Measurements from ENCODE around the gene CBLIF.
"Not testable (repeated sequence)": the region's sequence is repeated elsewhere in the genome, so short reads cannot be mapped to it uniquely, and the experiment has no call there.

CBLIF gene

DNA sequence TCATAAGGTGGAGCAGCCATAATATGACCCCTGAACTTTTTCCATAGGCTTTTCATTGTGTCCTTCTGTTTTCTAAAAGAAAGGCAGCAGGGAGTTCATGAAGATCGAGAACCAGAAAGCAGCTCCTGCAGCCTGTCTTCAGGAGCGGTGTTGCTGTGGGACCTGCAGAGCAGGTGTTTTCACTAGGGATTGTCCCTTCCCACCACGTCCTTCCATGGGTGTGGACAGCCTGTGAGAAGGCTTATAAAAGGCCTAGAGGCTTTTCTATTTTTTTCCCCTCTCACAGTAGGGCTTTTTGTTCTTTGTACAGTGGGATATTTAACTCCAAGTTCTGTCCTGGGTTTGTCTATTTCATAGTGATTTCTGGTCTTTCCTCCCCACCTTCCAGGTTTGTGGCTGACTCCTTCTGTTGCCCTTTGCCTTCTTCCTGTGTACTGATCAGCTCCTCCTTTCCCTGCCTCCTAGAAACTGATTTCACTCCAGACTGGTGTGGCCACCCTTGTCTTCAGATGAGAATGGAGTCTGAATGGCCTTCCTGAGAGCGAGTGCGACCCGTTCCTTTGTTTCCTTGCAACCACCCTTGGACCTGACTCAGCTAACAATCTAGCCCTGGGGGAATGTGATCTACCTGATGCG, 44.8 kb downstream of the CBLIF start:
- H3K9me3 ChIP-seq (ENCODE audit: control insufficient read depth, insufficient read depth, low read depth, low read length) = no peaks in the 10 kb centered on the region
- H3K4me1 ChIP-seq (ENCODE audit: control insufficient read depth, insufficient read depth, low read length) = no peaks in the 10 kb centered on the region
- H3K27ac ChIP-seq (ENCODE audit: low read depth, low read length) = no peak overlapping the region
- peaks cover 74% of the 10 kb centered on the region for H3K36me3 ChIP-seq (ENCODE audit: control insufficient read depth, insufficient read depth, low read length)
- no peak overlapping the region for H3K9ac ChIP-seq (ENCODE audit: low read length)
- no peak overlapping the region for H3K4me3 ChIP-seq (ENCODE audit: low read depth, low read length)
- no peaks in the 10 kb centered on the region for H3K27me3 ChIP-seq (ENCODE audit: control insufficient read depth, insufficient read depth, low read length)

GRCh38 chr11:59794417-59794816, 50.9 kb downstream of the CBLIF start:
- Histone ChIP-seq H3K4me3 (ENCODE audit: low read depth, low read length) (no peak overlapping the region), H3K27me3 (ENCODE audit: control insufficient read depth, insufficient read depth, low read length) (no peaks in the 10 kb centered on the region), H3K27ac (ENCODE audit: low read depth, low read length) (no peak overlapping the region), H3K36me3 (ENCODE audit: control insufficient read depth, insufficient read depth, low read length) (peaks cover 90% of the 10 kb centered on the region), H3K9ac (ENCODE audit: low read length) (no peak overlapping the region), H3K4me1 (ENCODE audit: control insufficient read depth, insufficient read depth, low read length) (no peaks in the 10 kb centered on the region), H3K9me3 (ENCODE audit: control insufficient read depth, insufficient read depth, low read depth, low read length) (no peaks in the 10 kb centered on the region)

DNA sequence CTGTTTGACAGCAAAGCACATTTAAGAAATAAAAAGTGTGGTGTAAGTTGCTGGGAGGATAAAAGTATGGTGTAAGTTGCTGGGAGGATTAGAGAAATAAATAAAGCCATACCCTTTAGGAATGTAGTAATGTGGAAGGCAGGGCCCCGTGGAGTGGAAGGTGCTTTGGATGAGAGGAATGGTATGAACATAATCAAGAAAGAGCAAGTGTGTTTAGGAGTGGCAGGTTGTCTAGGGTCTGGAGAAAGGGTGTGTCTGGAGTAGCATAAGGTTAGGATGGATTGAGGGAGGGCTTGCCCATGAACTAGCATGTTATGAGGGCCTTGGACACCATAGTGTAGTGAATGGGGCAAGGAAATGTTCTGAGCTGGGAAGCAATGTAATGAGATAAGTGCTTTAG, 52.8 kb downstream of the CBLIF start:
- Histone ChIP-seq H3K36me3 (ENCODE audit: control insufficient read depth, insufficient read depth, low read length) (peaks cover 96% of the 10 kb centered on the region), H3K27ac (ENCODE audit: low read depth, low read length) (no peak overlapping the region), H3K4me1 (ENCODE audit: control insufficient read depth, insufficient read depth, low read length) (no peaks in the 10 kb centered on the region; the same call in 1 of the 2 replicates), H3K27me3 (ENCODE audit: control insufficient read depth, insufficient read depth, low read length) (no peaks in the 10 kb centered on the region), H3K4me3 (ENCODE audit: low read depth, low read length) (no peak overlapping the region), H3K9ac (ENCODE audit: low read length) (no peak overlapping the region), H3K9me3 (ENCODE audit: control insufficient read depth, insufficient read depth, low read depth, low read length) (no peaks in the 10 kb centered on the region)

DNA sequence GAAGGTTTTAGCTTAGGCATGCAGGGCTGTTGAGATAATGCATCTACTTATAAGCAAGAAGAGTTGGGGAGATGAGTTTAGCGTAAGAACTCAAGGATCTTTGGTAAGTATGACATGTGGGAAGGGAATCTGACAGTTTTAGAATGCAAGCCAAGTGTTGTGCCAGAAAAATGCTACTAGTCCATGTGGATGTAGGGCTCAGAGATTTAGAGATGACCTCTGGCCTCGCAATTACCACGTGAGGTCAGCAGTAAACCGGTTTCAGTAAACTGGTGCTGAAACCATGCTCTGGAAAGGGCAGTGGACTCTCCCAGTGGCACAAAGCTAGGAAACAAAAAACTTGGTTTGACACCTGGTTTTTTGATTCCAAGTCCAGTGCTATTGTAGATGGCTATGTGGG, 53.7 kb downstream of the CBLIF start:
- no peak overlapping the region for H3K4me3 ChIP-seq (ENCODE audit: low read depth, low read length)
- no peak overlapping the region for H3K9ac ChIP-seq (ENCODE audit: low read length)
- peaks cover 95% of the 10 kb centered on the region for H3K36me3 ChIP-seq (ENCODE audit: control insufficient read depth, insufficient read depth, low read length)
- H3K27ac ChIP-seq (ENCODE audit: low read depth, low read length) = no peak overlapping the region
- no peaks in the 10 kb centered on the region for H3K9me3 ChIP-seq (ENCODE audit: control insufficient read depth, insufficient read depth, low read depth, low read length)
- H3K4me1 ChIP-seq (ENCODE audit: control insufficient read depth, insufficient read depth, low read length) = no peaks in the 10 kb centered on the region; the same call in 1 of the 2 replicates
- no peaks in the 10 kb centered on the region for H3K27me3 ChIP-seq (ENCODE audit: control insufficient read depth, insufficient read depth, low read length)

- H3K4me1 ChIP-seq (ENCODE audit: control insufficient read depth, insufficient read depth, low read length) = no peaks in the 10 kb centered on the region; the same call in 1 of the 2 replicates
- no peak overlapping the region for H3K4me3 ChIP-seq (ENCODE audit: low read depth, low read length)
Observed at GRCh38 chr11:59787816-59788215, 57.5 kb downstream of the CBLIF start.

DNA sequence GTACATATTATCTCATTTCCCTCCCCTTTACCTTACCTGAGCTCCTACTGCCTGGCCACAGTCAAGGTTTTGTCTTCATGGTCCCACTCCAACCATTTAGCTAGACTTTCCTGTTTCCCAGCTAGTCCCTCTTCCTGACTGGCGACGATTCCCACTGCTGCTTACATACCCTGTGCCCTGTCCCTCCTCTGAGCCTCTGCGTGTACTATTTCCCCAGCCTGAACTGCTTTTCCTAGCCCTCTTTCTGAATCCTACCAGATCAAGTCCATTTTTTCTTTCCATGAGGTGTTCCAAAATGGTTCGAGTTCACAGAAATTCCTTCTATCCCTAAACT, 58.1 kb downstream of the CBLIF start:
- no peak overlapping the region for H3K9ac ChIP-seq (ENCODE audit: low read length)
- H3K9me3 ChIP-seq (ENCODE audit: control insufficient read depth, insufficient read depth, low read depth, low read length) = peaks cover 4% of the 10 kb centered on the region; the same call in 1 of the 2 replicates
- peaks cover 76% of the 10 kb centered on the region for H3K36me3 ChIP-seq (ENCODE audit: control insufficient read depth, insufficient read depth, low read length)
- no peaks in the 10 kb centered on the region; the same call in 1 of the 2 replicates for H3K4me1 ChIP-seq (ENCODE audit: control insufficient read depth, insufficient read depth, low read length)
- H3K4me3 ChIP-seq (ENCODE audit: low read depth, low read length) = no peak overlapping the region
- no peaks in the 10 kb centered on the region for H3K27me3 ChIP-seq (ENCODE audit: control insufficient read depth, insufficient read depth, low read length)
- H3K27ac ChIP-seq (ENCODE audit: low read depth, low read length) = no peak overlapping the region

More at GRCh38 chr11:59787816-59788215, 57.5 kb downstream of the CBLIF start:
- no peaks in the 10 kb centered on the region for H3K27me3 ChIP-seq (ENCODE audit: control insufficient read depth, insufficient read depth, low read length)
- H3K36me3 ChIP-seq (ENCODE audit: control insufficient read depth, insufficient read depth, low read length) = peaks cover 77% of the 10 kb centered on the region
- H3K9ac ChIP-seq (ENCODE audit: low read length) = no peak overlapping the region
- H3K9me3 ChIP-seq (ENCODE audit: control insufficient read depth, insufficient read depth, low read depth, low read length) = peaks cover 4% of the 10 kb centered on the region; the same call in 1 of the 2 replicates
- H3K27ac ChIP-seq (ENCODE audit: low read depth, low read length) = no peak overlapping the region

GRCh38 chr11:59785818-59786217, 59.5 kb downstream of the CBLIF start:
- Histone ChIP-seq H3K4me3 (ENCODE audit: low read depth, low read length) (no peak overlapping the region), H3K9me3 (ENCODE audit: control insufficient read depth, insufficient read depth, low read depth, low read length) (peaks cover 4% of the 10 kb centered on the region; the same call in 1 of the 2 replicates), H3K4me1 (ENCODE audit: control insufficient read depth, insufficient read depth, low read length) (no peaks in the 10 kb centered on the region; the same call in 1 of the 2 replicates), H3K27ac (ENCODE audit: low read depth, low read length) (no peak overlapping the region), H3K27me3 (ENCODE audit: control insufficient read depth, insufficient read depth, low read length) (no peaks in the 10 kb centered on the region), H3K9ac (ENCODE audit: low read length) (no peak overlapping the region), H3K36me3 (ENCODE audit: control insufficient read depth, insufficient read depth, low read length) (peaks cover 67% of the 10 kb centered on the region)

DNA sequence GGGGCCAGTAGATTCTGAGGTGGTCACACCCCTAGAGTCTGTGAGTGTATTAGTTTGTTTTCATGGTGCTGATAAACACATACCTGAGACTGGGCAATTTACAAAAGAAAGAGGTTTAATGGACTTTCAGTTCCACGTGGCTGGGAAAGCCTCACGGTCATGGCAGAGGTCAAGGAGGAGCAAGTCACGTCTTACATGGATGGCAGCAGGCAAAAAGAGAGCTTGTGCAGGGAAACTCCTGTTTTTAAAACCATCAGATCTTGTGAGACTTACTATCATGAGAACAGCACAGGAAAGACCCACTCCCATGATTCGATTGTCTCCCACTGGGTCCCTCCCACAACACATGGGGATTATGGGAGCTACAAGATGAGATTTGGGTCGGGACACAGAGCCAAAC, 60.9 kb downstream of the CBLIF start:
- not testable (repeated sequence) for H3K27me3 ChIP-seq (ENCODE audit: control insufficient read depth, insufficient read depth, low read length); H3K9me3 ChIP-seq (ENCODE audit: control insufficient read depth, insufficient read depth, low read depth, low read length); H3K4me1 ChIP-seq (ENCODE audit: control insufficient read depth, insufficient read depth, low read length); H3K4me3 ChIP-seq (ENCODE audit: low read depth, low read length); H3K9ac ChIP-seq (ENCODE audit: low read length); H3K27ac ChIP-seq (ENCODE audit: low read depth, low read length)
- H3K36me3 ChIP-seq (ENCODE audit: control insufficient read depth, insufficient read depth, low read length) = peaks cover 67% of the 10 kb centered on the region

DNA sequence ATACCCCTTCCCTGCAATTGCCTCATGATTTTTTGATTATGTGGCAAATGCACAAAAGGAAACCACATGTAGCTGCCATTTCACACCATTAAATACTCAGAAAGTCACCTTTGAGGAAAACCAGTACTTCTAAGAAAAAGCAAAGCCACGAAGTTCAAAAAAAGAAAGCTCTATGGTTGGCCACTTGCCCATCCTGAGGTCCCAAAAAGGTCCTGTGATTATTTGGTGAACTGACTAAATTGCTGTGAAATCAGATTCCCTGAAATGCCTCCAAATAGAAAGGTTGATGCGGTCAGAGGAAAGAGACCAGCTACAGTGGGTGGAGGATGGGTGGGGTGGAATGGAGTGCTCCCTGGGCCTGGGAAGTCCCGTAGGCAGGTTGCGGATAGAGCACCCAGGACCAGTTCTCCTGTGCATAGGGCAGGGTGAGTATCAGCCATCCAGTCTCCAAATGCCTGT, 61.6 kb downstream of the CBLIF start:
- Histone ChIP-seq H3K9ac (ENCODE audit: low read length) (no peak overlapping the region), H3K4me3 (ENCODE audit: low read depth, low read length) (no peak overlapping the region), H3K27ac (ENCODE audit: low read depth, low read length) (no peak overlapping the region), H3K27me3 (ENCODE audit: control insufficient read depth, insufficient read depth, low read length) (no peaks in the 10 kb centered on the region), H3K4me1 (ENCODE audit: control insufficient read depth, insufficient read depth, low read length) (no peaks in the 10 kb centered on the region; the same call in 1 of the 2 replicates), H3K36me3 (ENCODE audit: control insufficient read depth, insufficient read depth, low read length) (peaks cover 64% of the 10 kb centered on the region), H3K9me3 (ENCODE audit: control insufficient read depth, insufficient read depth, low read depth, low read length) (peaks cover 4% of the 10 kb centered on the region; the same call in 1 of the 2 replicates)

DNA sequence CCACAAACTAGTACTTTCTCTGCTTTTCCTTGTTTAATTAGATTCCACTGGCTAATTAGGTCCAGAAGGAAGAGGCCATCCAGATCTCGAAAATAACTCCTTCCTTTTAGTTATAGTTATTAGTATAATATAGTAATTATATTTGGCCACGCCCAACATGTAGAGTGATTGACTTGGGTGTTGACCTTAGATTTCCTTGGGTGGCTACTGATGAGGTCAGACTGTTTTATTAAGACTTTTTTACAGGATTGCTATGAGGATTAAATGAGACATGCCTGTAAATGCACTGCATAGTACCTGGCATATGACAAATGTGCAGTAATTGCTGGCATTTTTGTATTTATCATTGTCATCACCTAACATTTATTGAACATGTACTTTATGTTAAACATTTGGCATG, 63.2 kb downstream of the CBLIF start:
- H3K36me3 ChIP-seq (ENCODE audit: control insufficient read depth, insufficient read depth, low read length) = peaks cover 61% of the 10 kb centered on the region
- H3K4me1 ChIP-seq (ENCODE audit: control insufficient read depth, insufficient read depth, low read length) = no peaks in the 10 kb centered on the region; the same call in 1 of the 2 replicates

GRCh38 chr11:59779487-59779886, 65.8 kb downstream of the CBLIF start:
- H3K36me3 ChIP-seq (ENCODE audit: control insufficient read depth, insufficient read depth, low read length) = peaks cover 65% of the 10 kb centered on the region
- no peaks in the 10 kb centered on the region for H3K4me1 ChIP-seq (ENCODE audit: control insufficient read depth, insufficient read depth, low read length)
- H3K9ac ChIP-seq (ENCODE audit: low read length) = no peak overlapping the region
- no peaks in the 10 kb centered on the region for H3K27me3 ChIP-seq (ENCODE audit: control insufficient read depth, insufficient read depth, low read length)
- H3K9me3 ChIP-seq (ENCODE audit: control insufficient read depth, insufficient read depth, low read depth, low read length) = peaks cover 4% of the 10 kb centered on the region; the same call in 1 of the 2 replicates
- no peak overlapping the region for H3K27ac ChIP-seq (ENCODE audit: low read depth, low read length)
- no peak overlapping the region for H3K4me3 ChIP-seq (ENCODE audit: low read depth, low read length)

More for the DNA sequence above, 63.2 kb downstream of the CBLIF start:
- Histone ChIP-seq H3K27ac (ENCODE audit: low read depth, low read length) (no peak overlapping the region), H3K9ac (ENCODE audit: low read length) (no peak overlapping the region), H3K27me3 (ENCODE audit: control insufficient read depth, insufficient read depth, low read length) (no peaks in the 10 kb centered on the region), H3K4me3 (ENCODE audit: low read depth, low read length) (no peak overlapping the region), H3K9me3 (ENCODE audit: control insufficient read depth, insufficient read depth, low read depth, low read length) (peaks cover 4% of the 10 kb centered on the region; the same call in 1 of the 2 replicates)

Data from HUES6 (cell line).